Measurements from ENCODE around the gene ELOVL6. TPM values are rescaled to one million over a fixed set of nuclear protein-coding genes. Genes with fewer than 3 reads are reported as not detected.

ELOVL6 gene
- total and polyA plus RNA-seq, 10 of the 15 experiments (the other 5 are each of a cell fraction or from before 2014, with no cell fraction given), result 3.9 to 33.5 (median 8.1) TPM

- H2AFZ ChIP-seq (ENCODE audit: control insufficient read depth, low read depth, low read length), result no peak overlapping the region
- H3K27me3 ChIP-seq (replicated peaks in 1 of 2; ENCODE audit: control insufficient read depth in 2 of 2, insufficient read depth in 2 of 2, low read length in 1 of 2), result no peaks in the 10 kb centered on the region
- intact Hi-C loops (cut with micrococcal nuclease; ENCODE audit: unreplicated experiment) (no loop called here), in situ Hi-C loops (cut with MboI) (no loop called here)
- ATAC-seq, result no peak
- H3K4me1 ChIP-seq (ENCODE audit: control insufficient read depth, insufficient read depth, low read length), result no peaks in the 10 kb centered on the region
- ChIA-PET POLR2A (no interaction called here), CTCF (interaction anchor here (1.0 to 2.9 kb wide), 2 partner anchors 107 to 110 kb away, joined by 3 to 7 read pairs; no protein-coding TSS in a partner anchor), RAD21 (ENCODE audit: unreplicated experiment) (no interaction called here), SMC1A (ENCODE audit: uncharacterized antibody, unreplicated experiment) (interaction anchor here (1.0 to 5.0 kb wide), 2 partner anchors 9 to 14 kb away, joined by 3 to 27 read pairs; no protein-coding TSS in a partner anchor)
- no peak for DNase-seq (ENCODE audit: low read depth, low spot score)
- no peaks in the 10 kb centered on the region for H3K36me3 ChIP-seq (ENCODE audit: control insufficient read depth in 2 of 2, insufficient read depth in 2 of 2, low read length in 1 of 2)
- no peak overlapping the region for H3K9ac ChIP-seq (ENCODE audit: control insufficient read depth, insufficient read depth, low read length)
- FAIRE-seq, result no peak
- WGBS (ENCODE audit: insufficient coverage, insufficient replicate concordance, low lambda C conversion rate, missing lambda C conversion rate), result 69% methylated on average over 4 of the region's 4 CpGs
- no peaks in the 10 kb centered on the region; the same call in 2 of the 3 replicates for H3K9me3 ChIP-seq (replicated peaks; ENCODE audit: control insufficient read depth, insufficient read depth, low read length)
- no peaks in the 10 kb centered on the region for H3K79me2 ChIP-seq (ENCODE audit: control insufficient read depth, insufficient read depth, low read length)
- no peak overlapping the region for H3K4me3 ChIP-seq
- no peak overlapping the region for H3K4me2 ChIP-seq (ENCODE audit: control insufficient read depth, insufficient read depth)
- no peaks in the 10 kb centered on the region for H4K20me1 ChIP-seq (ENCODE audit: control insufficient read depth, insufficient read depth)
- BruUV-seq (replicated peaks), result no TSS peak
- no peak overlapping the region for H3K27ac ChIP-seq (ENCODE audit: control insufficient read depth, insufficient read depth)
- TF ChIP-seq, protein P1, sequence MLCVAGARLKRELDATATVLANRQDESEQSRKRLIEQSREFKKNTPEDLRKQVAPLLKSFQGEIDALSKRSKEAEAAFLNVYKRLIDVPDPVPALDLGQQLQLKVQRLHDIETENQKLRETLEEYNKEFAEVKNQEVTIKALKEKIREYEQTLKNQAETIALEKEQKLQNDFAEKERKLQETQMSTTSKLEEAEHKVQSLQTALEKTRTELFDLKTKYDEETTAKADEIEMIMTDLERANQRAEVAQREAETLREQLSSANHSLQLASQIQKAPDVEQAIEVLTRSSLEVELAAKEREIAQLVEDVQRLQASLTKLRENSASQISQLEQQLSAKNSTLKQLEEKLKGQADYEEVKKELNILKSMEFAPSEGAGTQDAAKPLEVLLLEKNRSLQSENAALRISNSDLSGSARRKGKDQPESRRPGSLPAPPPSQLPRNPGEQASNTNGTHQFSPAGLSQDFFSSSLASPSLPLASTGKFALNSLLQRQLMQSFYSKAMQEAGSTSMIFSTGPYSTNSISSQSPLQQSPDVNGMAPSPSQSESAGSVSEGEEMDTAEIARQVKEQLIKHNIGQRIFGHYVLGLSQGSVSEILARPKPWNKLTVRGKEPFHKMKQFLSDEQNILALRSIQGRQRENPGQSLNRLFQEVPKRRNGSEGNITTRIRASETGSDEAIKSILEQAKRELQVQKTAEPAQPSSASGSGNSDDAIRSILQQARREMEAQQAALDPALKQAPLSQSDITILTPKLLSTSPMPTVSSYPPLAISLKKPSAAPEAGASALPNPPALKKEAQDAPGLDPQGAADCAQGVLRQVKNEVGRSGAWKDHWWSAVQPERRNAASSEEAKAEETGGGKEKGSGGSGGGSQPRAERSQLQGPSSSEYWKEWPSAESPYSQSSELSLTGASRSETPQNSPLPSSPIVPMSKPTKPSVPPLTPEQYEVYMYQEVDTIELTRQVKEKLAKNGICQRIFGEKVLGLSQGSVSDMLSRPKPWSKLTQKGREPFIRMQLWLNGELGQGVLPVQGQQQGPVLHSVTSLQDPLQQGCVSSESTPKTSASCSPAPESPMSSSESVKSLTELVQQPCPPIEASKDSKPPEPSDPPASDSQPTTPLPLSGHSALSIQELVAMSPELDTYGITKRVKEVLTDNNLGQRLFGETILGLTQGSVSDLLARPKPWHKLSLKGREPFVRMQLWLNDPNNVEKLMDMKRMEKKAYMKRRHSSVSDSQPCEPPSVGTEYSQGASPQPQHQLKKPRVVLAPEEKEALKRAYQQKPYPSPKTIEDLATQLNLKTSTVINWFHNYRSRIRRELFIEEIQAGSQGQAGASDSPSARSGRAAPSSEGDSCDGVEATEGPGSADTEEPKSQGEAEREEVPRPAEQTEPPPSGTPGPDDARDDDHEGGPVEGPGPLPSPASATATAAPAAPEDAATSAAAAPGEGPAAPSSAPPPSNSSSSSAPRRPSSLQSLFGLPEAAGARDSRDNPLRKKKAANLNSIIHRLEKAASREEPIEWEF (IDR thresholded peaks at IDR 0.05; ENCODE audit: insufficient replicate concordance, low read depth, low read length), result no peak
- TF ChIP-seq ZBTB40 (IDR thresholded peaks at IDR 0.05; ENCODE audit: borderline replicate concordance) (no peak), NBN (IDR thresholded peaks at IDR 0.05) (no peak), SP1 (IDR thresholded peaks at IDR 0.05; ENCODE audit: low read depth, low read length) (no peak)
- TF ChIP-seq, protein P2, sequence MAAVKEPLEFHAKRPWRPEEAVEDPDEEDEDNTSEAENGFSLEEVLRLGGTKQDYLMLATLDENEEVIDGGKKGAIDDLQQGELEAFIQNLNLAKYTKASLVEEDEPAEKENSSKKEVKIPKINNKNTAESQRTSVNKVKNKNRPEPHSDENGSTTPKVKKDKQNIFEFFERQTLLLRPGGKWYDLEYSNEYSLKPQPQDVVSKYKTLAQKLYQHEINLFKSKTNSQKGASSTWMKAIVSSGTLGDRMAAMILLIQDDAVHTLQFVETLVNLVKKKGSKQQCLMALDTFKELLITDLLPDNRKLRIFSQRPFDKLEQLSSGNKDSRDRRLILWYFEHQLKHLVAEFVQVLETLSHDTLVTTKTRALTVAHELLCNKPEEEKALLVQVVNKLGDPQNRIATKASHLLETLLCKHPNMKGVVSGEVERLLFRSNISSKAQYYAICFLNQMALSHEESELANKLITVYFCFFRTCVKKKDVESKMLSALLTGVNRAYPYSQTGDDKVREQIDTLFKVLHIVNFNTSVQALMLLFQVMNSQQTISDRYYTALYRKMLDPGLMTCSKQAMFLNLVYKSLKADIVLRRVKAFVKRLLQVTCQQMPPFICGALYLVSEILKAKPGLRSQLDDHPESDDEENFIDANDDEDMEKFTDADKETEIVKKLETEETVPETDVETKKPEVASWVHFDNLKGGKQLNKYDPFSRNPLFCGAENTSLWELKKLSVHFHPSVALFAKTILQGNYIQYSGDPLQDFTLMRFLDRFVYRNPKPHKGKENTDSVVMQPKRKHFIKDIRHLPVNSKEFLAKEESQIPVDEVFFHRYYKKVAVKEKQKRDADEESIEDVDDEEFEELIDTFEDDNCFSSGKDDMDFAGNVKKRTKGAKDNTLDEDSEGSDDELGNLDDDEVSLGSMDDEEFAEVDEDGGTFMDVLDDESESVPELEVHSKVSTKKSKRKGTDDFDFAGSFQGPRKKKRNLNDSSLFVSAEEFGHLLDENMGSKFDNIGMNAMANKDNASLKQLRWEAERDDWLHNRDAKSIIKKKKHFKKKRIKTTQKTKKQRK (IDR thresholded peaks at IDR 0.05; ENCODE audit: low read depth, low read length), result no peak
- TF ChIP-seq, protein P3, sequence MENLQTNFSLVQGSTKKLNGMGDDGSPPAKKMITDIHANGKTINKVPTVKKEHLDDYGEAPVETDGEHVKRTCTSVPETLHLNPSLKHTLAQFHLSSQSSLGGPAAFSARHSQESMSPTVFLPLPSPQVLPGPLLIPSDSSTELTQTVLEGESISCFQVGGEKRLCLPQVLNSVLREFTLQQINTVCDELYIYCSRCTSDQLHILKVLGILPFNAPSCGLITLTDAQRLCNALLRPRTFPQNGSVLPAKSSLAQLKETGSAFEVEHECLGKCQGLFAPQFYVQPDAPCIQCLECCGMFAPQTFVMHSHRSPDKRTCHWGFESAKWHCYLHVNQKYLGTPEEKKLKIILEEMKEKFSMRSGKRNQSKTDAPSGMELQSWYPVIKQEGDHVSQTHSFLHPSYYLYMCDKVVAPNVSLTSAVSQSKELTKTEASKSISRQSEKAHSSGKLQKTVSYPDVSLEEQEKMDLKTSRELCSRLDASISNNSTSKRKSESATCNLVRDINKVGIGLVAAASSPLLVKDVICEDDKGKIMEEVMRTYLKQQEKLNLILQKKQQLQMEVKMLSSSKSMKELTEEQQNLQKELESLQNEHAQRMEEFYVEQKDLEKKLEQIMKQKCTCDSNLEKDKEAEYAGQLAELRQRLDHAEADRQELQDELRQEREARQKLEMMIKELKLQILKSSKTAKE (IDR thresholded peaks at IDR 0.05; ENCODE audit: low read depth, poor library complexity, severe bottlenecking), result no peak
Measured at GRCh38 chr4:110159541-110159940, 38.9 kb downstream of the ELOVL6 start.
